ENCODE results near the gene MYOCOS.
"Not testable (repeated sequence)": the region's sequence is repeated elsewhere in the genome, so short reads cannot be mapped to it uniquely, and the experiment has no call there.

Gene MYOCOS

DNA sequence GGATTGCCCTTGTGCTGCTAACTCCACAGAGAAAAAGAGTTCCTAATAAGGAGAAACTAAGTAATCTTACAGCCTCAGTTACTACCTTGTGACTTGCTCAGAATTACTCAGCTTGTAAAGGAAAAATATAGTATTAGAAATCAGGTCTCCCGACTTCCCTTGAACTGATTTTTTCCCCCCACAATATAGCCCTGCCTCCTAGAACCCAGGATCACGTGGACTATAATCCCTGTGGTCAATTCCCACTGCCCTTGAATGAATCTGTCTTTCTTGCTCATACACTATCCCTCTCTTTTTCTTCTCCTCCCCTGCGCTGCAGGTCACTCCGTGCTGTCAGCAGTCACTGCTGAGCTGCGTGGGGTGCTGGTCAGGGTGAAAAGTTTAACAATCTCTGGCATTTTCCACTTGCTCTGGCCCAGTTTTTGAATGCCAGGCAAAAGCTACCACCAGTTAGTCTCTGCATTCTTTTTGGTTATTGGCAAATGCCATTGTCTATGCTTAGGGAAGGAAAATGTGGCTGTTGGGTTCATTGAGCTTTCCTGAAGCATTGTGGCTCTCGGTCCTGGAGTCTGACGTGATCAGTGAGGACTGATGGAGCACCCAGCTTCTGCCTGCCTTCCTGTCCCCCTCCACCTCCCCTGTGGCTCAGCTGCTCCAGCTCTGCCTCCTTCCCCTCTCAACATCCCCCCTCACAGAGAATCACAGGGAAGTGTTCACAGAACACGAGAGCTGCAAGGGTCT, 32.3 kb downstream of the MYOCOS start:
- ChIA-PET CTCF (interaction anchor here (1.0 to 6.6 kb wide), 14 partner anchors 10 to 331 kb away, joined by 3 to 62 read pairs (median 4); partner anchors contain the start of gene MYOCOS), POLR2A (no interaction called here)
- TF ChIP-seq CTCF (IDR thresholded peaks at IDR 0.05; ENCODE audit: control extremely low read depth, extremely low read depth, low read depth, missing control alignments), result no peak

GRCh38 chr1:171654942-171655745, 33.1 kb downstream of the MYOCOS start:
- POLR2A ChIA-PET, result no interaction called here
- peak; percentile 65 for TF ChIP-seq CTCF (IDR thresholded peaks at IDR 0.05; ENCODE audit: control extremely low read depth, extremely low read depth, low read depth, missing control alignments)
- DNase-seq (ENCODE audit: extremely low spot score), result peak; percentile 74
- CTCF ChIA-PET, result interaction anchor here (1.0 to 6.6 kb wide), 14 partner anchors 11 to 331 kb away, joined by 3 to 62 read pairs (median 4); partner anchors contain the start of gene MYOCOS

More for the DNA sequence above, 32.3 kb downstream of the MYOCOS start:
- DNase-seq (ENCODE audit: extremely low spot score), result no peak

- ChIA-PET CTCF (interaction anchor here (0.8 to 6.6 kb wide), 9 partner anchors 11 to 333 kb away, joined by 3 to 62 read pairs (median 4); partner anchors contain the start of gene MYOCOS), POLR2A (no interaction called here)
- TF ChIP-seq CTCF (IDR thresholded peaks at IDR 0.05; ENCODE audit: control extremely low read depth, extremely low read depth, low read depth, missing control alignments), result no peak
- DNase-seq (ENCODE audit: extremely low spot score), result no peak
Observed at GRCh38 chr1:171655746-171656116, 33.7 kb downstream of the MYOCOS start.

DNA sequence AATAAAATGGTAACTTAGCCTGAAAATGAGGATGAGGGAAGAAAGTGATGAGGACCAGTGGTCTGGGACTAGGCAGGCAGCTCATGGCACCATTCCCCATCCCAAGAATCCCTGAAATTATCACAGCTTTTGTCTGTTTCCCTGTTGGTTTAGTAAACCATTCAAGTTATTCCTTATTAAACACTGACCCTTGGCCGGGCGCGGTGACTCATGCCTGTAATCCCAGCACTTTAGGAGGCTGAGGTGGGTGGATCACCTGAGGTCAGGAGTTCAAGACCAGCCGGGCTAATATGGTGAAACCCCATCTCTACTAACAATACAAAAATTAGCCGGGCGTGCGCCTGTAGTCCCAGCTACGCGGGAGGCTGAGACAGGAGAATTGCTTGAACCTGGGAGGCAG, 34.2 kb downstream of the MYOCOS start:
- CTCF ChIA-PET, result interaction anchor here (0.8 to 6.6 kb wide), 8 partner anchors 11 to 332 kb away, joined by 3 to 62 read pairs (median 6); partner anchors contain the start of gene MYOCOS
- DNase-seq (ENCODE audit: extremely low spot score); POLR2A ChIA-PET: not testable (repeated sequence)

GRCh38 chr1:171661076-171661650, 39.1 kb downstream of the MYOCOS start:
- no peak for DNase-seq (ENCODE audit: extremely low spot score)
- TF ChIP-seq CTCF (IDR thresholded peaks at IDR 0.05; ENCODE audit: control extremely low read depth, extremely low read depth, low read depth, missing control alignments), result no peak
- ChIA-PET POLR2A (no interaction called here), CTCF (interaction anchor here (0.8 kb wide), 1 partner anchor 17 kb away, joined by 3 read pairs; no protein-coding TSS in a partner anchor)

DNA sequence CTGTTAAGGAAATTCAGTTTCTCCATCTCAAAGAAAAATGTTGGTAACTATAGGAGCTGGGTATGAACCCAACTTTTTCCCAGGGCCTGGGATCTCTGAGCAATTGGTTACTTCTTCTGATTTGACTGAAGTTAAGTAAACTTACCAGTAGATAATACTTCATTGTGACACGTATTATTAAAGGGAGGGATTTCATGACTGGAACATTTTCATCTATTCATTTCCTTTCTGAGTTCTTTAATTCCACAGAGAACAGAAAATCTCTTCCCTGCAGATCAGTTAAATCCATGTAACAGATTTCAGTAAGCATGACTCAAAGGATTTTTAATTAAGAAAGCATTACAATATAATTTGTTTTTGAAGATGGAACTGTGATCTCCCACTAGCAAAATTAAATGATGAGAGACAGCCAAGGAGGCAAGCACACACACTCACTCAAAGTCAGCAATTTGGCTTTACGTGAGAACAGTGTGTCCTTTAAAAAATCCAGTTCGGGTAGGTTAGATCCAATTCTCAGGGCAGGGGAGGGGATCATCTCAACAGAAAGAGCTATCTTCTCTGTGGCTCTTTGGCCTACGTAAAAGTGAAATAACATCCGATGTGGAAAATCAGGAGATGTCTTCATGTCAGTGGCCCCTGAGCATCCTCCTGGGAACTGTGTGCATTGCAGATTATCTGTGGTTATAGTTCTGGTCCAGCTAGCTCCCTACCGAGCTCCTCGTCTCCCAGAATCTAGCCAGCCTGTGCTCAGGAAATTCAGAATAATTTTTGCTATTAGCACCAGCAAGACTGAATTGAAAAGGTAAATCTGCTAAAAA, 41.2 kb downstream of the MYOCOS start:
- POLR2A ChIA-PET, result no interaction called here
- CTCF ChIA-PET, result interaction anchor here (2.6 kb wide), 1 partner anchor 18 kb away, joined by 10 read pairs; no protein-coding TSS in a partner anchor
- TF ChIP-seq CTCF (IDR thresholded peaks at IDR 0.05; ENCODE audit: control extremely low read depth, extremely low read depth, low read depth, missing control alignments), result no peak
- no peak for DNase-seq (ENCODE audit: extremely low spot score)
